Cardiac fibroblast (primary cell): Measurements from ENCODE around the gene NSMCE1.

Experiments used
- DNase-seq, 2 donors: peaks; one replicate each; pipeline versions ENCODE4 v3.0.0 to v3.0.0-alpha.2; 2010; ENCODE audit warnings: low read depth in 2 of 2
- H3K4me3 ChIP-seq, 2 donors: replicated peaks in 1 of 2; 1 replicate in 1 of 2; 2 replicates in 1 of 2; pipeline ENCODE4 v1.5.1; 2011; ENCODE audit warnings: low read depth in 2 of 2, low read length in 2 of 2, mild to moderate bottlenecking in 2 of 2, moderate library complexity in 1 of 2
- CTCF ChIP-seq: IDR thresholded peaks from one replicate; pipeline ENCODE4 v1.5.1; 2011; ENCODE audit warnings: low read depth, mild to moderate bottlenecking, low read length, inconsistent platforms

NSMCE1 gene

GRCh38 chr16:27224741-27225300 lies 43.8 kb downstream of the NSMCE1 start:
- H3K4me3 ChIP-seq, result no peak overlapping the region
- no peak for TF ChIP-seq CTCF
- DNase-seq, result no peak

GRCh38 chr16:27224271-27224737 lies 44.3 kb downstream of the NSMCE1 start:
- no peak for TF ChIP-seq CTCF
- no peak overlapping the region for H3K4me3 ChIP-seq
- DNase-seq, result no peak

- DNase-seq, result no peak
- TF ChIP-seq CTCF, result no peak
- no peak overlapping the region for H3K4me3 ChIP-seq
These were observed 44.9 kb downstream of the NSMCE1 start for GRCh38 chr16:27223701-27224100.

GRCh38 chr16:27223226-27223610 lies 45.4 kb downstream of the NSMCE1 start:
- no peak for DNase-seq
- TF ChIP-seq CTCF, result peak; percentile 8
- H3K4me3 ChIP-seq, result no peak overlapping the region

- no peak for TF ChIP-seq CTCF
- DNase-seq, result peak; percentile 55 to 87
- H3K4me3 ChIP-seq, result no peak overlapping the region
These were observed 46.0 kb downstream of the NSMCE1 start for GRCh38 chr16:27222249-27223225.

- DNase-seq, result no peak
- no peak overlapping the region for H3K4me3 ChIP-seq
- TF ChIP-seq CTCF, result no peak
These were observed 46.9 kb downstream of the NSMCE1 start for GRCh38 chr16:27221576-27222248.
